Measurements from ENCODE around the gene IPO9. TPM values are rescaled to one million over a fixed set of nuclear protein-coding genes. Genes with fewer than 3 reads are reported as not detected.
A peak's percentile ranks its signal among the peaks of the same experiment; 100 is the strongest.

Gene IPO9
- polyA plus RNA-seq, 1 donor (not counting 4 experiments of a cell fraction or from before 2014, with no cell fraction given): 38.9 TPM

- peaks cover 15% of the 10 kb centered on the region for H3K4me1 ChIP-seq (ENCODE audit: control insufficient read depth, extremely low read depth, insufficient read depth, low read length)
- no peak overlapping the region for H3K9ac ChIP-seq (ENCODE audit: control insufficient read depth, extremely low read depth, insufficient read depth, low read length)
- FAIRE-seq: peak; percentile 94
- no peaks in the 10 kb centered on the region for H4K20me1 ChIP-seq (ENCODE audit: control insufficient read depth, extremely low read depth, insufficient read depth, low read length)
- no peak for DNase-seq (ENCODE audit: low read depth, low spot score)
- no peaks in the 10 kb centered on the region for H3K36me3 ChIP-seq (ENCODE audit: control insufficient read depth in 2 of 2, extremely low read depth in 1 of 2, insufficient read depth in 2 of 2, low read length in 2 of 2)
- no peak overlapping the region for H3K27ac ChIP-seq (ENCODE audit: control insufficient read depth, insufficient read depth, low read length)
- H3K4me3 ChIP-seq (ENCODE audit: control insufficient read depth in 2 of 3, extremely low read depth in 1 of 3, insufficient read depth in 2 of 3, low read depth in 1 of 3, low read length in 3 of 3): no peak overlapping the region
- H3K27me3 ChIP-seq (ENCODE audit: control insufficient read depth, extremely low read depth, insufficient read depth, low read length): no peaks in the 10 kb centered on the region
- no peak overlapping the region for H3K4me2 ChIP-seq (ENCODE audit: control insufficient read depth, extremely low read depth, insufficient read depth, low read depth, low read length)
- TF ChIP-seq, protein P1, sequence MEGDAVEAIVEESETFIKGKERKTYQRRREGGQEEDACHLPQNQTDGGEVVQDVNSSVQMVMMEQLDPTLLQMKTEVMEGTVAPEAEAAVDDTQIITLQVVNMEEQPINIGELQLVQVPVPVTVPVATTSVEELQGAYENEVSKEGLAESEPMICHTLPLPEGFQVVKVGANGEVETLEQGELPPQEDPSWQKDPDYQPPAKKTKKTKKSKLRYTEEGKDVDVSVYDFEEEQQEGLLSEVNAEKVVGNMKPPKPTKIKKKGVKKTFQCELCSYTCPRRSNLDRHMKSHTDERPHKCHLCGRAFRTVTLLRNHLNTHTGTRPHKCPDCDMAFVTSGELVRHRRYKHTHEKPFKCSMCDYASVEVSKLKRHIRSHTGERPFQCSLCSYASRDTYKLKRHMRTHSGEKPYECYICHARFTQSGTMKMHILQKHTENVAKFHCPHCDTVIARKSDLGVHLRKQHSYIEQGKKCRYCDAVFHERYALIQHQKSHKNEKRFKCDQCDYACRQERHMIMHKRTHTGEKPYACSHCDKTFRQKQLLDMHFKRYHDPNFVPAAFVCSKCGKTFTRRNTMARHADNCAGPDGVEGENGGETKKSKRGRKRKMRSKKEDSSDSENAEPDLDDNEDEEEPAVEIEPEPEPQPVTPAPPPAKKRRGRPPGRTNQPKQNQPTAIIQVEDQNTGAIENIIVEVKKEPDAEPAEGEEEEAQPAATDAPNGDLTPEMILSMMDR (optimal IDR thresholded peaks at IDR 0.05 in 1 of 3, IDR thresholded peaks at IDR 0.05 in 1 of 3, conservative IDR thresholded peaks at IDR 0.05 in 1 of 3; ENCODE audit: extremely low read depth in 1 of 3, insufficient read depth in 2 of 3, low read length in 3 of 3): peak in 2 of 3 experiments; percentile 23 to 81
- no peak for TF ChIP-seq EZH2 (IDR thresholded peaks at IDR 0.05; ENCODE audit: low read length)
- H3K9me3 ChIP-seq (ENCODE audit: control insufficient read depth, low read depth, low read length): no peaks in the 10 kb centered on the region
- dilution Hi-C loops (cut with MboI; ENCODE audit: extremely low pct_ligation_motif_present, low sequenced_read_pairs): no loop called here
- H3K79me2 ChIP-seq (ENCODE audit: control insufficient read depth, insufficient read depth, low read length): no peaks in the 10 kb centered on the region
- no peak overlapping the region for H2AFZ ChIP-seq (ENCODE audit: control insufficient read depth, low read length)
- H3K9me1 ChIP-seq (ENCODE audit: control insufficient read depth, extremely low read depth, insufficient read depth, low read length): peaks cover 4% of the 10 kb centered on the region
These were observed 68.0 kb downstream of the IPO9 start for GRCh38 chr1:201896951-201897391.

- Histone ChIP-seq H3K4me2 (ENCODE audit: control insufficient read depth, extremely low read depth, insufficient read depth, low read depth, low read length) (no peak overlapping the region), H3K27me3 (ENCODE audit: control insufficient read depth, extremely low read depth, insufficient read depth, low read length) (no peaks in the 10 kb centered on the region), H3K36me3 (ENCODE audit: control insufficient read depth in 2 of 2, extremely low read depth in 1 of 2, insufficient read depth in 2 of 2, low read length in 2 of 2) (no peaks in the 10 kb centered on the region), H3K4me1 (ENCODE audit: control insufficient read depth, extremely low read depth, insufficient read depth, low read length) (peaks cover 20% of the 10 kb centered on the region), H2AFZ (ENCODE audit: control insufficient read depth, low read length) (no peak overlapping the region), H3K9ac (ENCODE audit: control insufficient read depth, extremely low read depth, insufficient read depth, low read length) (no peak overlapping the region), H4K20me1 (ENCODE audit: control insufficient read depth, extremely low read depth, insufficient read depth, low read length) (no peaks in the 10 kb centered on the region), H3K27ac (ENCODE audit: control insufficient read depth, insufficient read depth, low read length) (no peak overlapping the region), H3K9me1 (ENCODE audit: control insufficient read depth, extremely low read depth, insufficient read depth, low read length) (peaks cover 4% of the 10 kb centered on the region), H3K4me3 (ENCODE audit: control insufficient read depth in 2 of 3, extremely low read depth in 1 of 3, insufficient read depth in 2 of 3, low read depth in 1 of 3, low read length in 3 of 3) (no peak overlapping the region), H3K9me3 (ENCODE audit: control insufficient read depth, low read depth, low read length) (no peaks in the 10 kb centered on the region), H3K79me2 (ENCODE audit: control insufficient read depth, insufficient read depth, low read length) (no peaks in the 10 kb centered on the region)
- DNase-seq (ENCODE audit: low read depth, low spot score): no peak
- dilution Hi-C loops (cut with MboI; ENCODE audit: extremely low pct_ligation_motif_present, low sequenced_read_pairs): no loop called here
- TF ChIP-seq, protein P1 (optimal IDR thresholded peaks at IDR 0.05 in 1 of 3, IDR thresholded peaks at IDR 0.05 in 1 of 3, conservative IDR thresholded peaks at IDR 0.05 in 1 of 3; ENCODE audit: extremely low read depth in 1 of 3, insufficient read depth in 2 of 3, low read length in 3 of 3): no peak
- TF ChIP-seq EZH2 (IDR thresholded peaks at IDR 0.05; ENCODE audit: low read length): no peak
- no peak for FAIRE-seq
These were observed 69.4 kb downstream of the IPO9 start for GRCh38 chr1:201898240-201898894.
